CD4-positive, alpha-beta memory T cell (primary cell): Measurements from ENCODE around the gene SOX6. TPM values are rescaled to one million over a fixed set of nuclear protein-coding genes. Genes with fewer than 3 reads are reported as not detected.

ENCODE experiments used
- CTCF ChIA-PET: fragments of 350-600 bp; sonication (Branson Sonifier 250); formaldehyde crosslinking; loops from one replicate; lab custom pipeline; 2021; ENCODE audit warnings: inconsistent platforms; ENCODE audit not compliant: partially characterized antibody; lab: Charles Lee
- POLR2A ChIA-PET: fragments of 350-600 bp; sonication (Branson Sonifier 250); formaldehyde crosslinking; loops from one replicate; lab custom pipeline; 2021; ENCODE audit not compliant: partially characterized antibody; lab: Charles Lee
- DNase-seq, 5 donors: peaks; one replicate each; pipeline versions ENCODE4 v3.0.0 to v3.0.0-alpha.2; 2020 to 2022; ENCODE audit warnings: mixed read lengths in 1 of 5
- H3K27ac ChIP-seq: one replicate; pipeline ENCODE4 v1.7.0; 2013; ENCODE audit warnings: low read depth, low read length
- H3K27me3 ChIP-seq: 2 replicates; pipeline ENCODE4 v1.7.0; 2013; ENCODE audit warnings: mild to moderate bottlenecking, low read length, moderate library complexity; ENCODE audit not compliant: insufficient read depth
- H3K36me3 ChIP-seq: 2 replicates; pipeline ENCODE4 v1.7.0; 2013; ENCODE audit warnings: mild to moderate bottlenecking, low read length, moderate library complexity; ENCODE audit not compliant: insufficient read depth
- H3K4me1 ChIP-seq: 2 replicates; pipeline ENCODE4 v1.7.0; 2013; ENCODE audit warnings: mild to moderate bottlenecking, low read length, moderate library complexity; ENCODE audit not compliant: insufficient read depth
- H3K4me3 ChIP-seq, 2 donors: one replicate each; pipeline ENCODE4 v1.7.0; 2013; ENCODE audit warnings: low read length in 2 of 2, mild to moderate bottlenecking in 1 of 2
- H3K9me3 ChIP-seq, 2 donors: one replicate each; pipeline ENCODE4 v1.7.0; 2013; ENCODE audit warnings: low read length in 2 of 2, control low read depth in 1 of 2; ENCODE audit not compliant: control insufficient read depth in 1 of 2
- H3K27ac Mint-ChIP-seq, 7 donors: one replicate each; pipeline ENCODE4 v1.8.0; 2020 to 2021; ENCODE audit warnings: mixed read lengths in 7 of 7, mild to moderate bottlenecking in 6 of 7, inconsistent platforms in 3 of 7, moderate library complexity in 3 of 7
- H3K27me3 Mint-ChIP-seq, 2 donors: one replicate each; pipeline ENCODE4 v1.8.0; 2020 to 2021; ENCODE audit warnings: mixed read lengths in 2 of 2
- H3K36me3 Mint-ChIP-seq, 2 donors: one replicate each; pipeline ENCODE4 v1.8.0; 2020 to 2021; ENCODE audit warnings: mixed read lengths in 2 of 2, inconsistent platforms in 1 of 2, mild to moderate bottlenecking in 1 of 2
- H3K4me1 Mint-ChIP-seq, 4 donors: one replicate each; pipeline ENCODE4 v1.8.0; 2020 to 2021; ENCODE audit warnings: mixed read lengths in 4 of 4, mild to moderate bottlenecking in 1 of 4
- H3K4me3 Mint-ChIP-seq, 8 donors: one replicate each; pipeline ENCODE4 v1.8.0; 2020 to 2021; ENCODE audit warnings: mixed read lengths in 8 of 8, mild to moderate bottlenecking in 7 of 8, moderate library complexity in 6 of 8, inconsistent platforms in 3 of 8
- H3K9me3 Mint-ChIP-seq, 8 donors: one replicate each; pipeline ENCODE4 v1.8.0; 2020 to 2021; ENCODE audit warnings: mixed read lengths in 8 of 8, mild to moderate bottlenecking in 5 of 8, inconsistent platforms in 3 of 8, moderate library complexity in 1 of 8
- intact Hi-C: fragments of 100-400 bp; cut with micrococcal nuclease; formaldehyde crosslinking; loops from one replicate; pipeline ENCODE4 v1.15.1; 2023
- polyA plus RNA-seq, 2 donors: library from polyadenylated mRNA; unstranded; fragments of 300-500 nt; fragmentation: Illumina TruSeq; gene quantifications; one replicate each; pipeline ENCODE4 v1.2.3, GENCODE V29; 2021
- total RNA-seq, 2 experiments: library from RNA; stranded (reverse); gene quantifications; one replicate each; pipeline ENCODE4 v1.2.3, GENCODE V29; 2021

The SOX6 gene
- total and polyA plus RNA-seq, 4 experiments from 2014 or later, result not detected

- Mint-ChIP-seq H3K9me3 (peaks cover 0 to 18% (median 8%) of the 10 kb centered on the region in 8 donors), H3K36me3 (no peaks in the 10 kb centered on the region), H3K4me1 (no peaks in the 10 kb centered on the region), H3K4me3 (no peak overlapping the region), H3K27ac (no peak overlapping the region), H3K27me3 (no peaks in the 10 kb centered on the region)
- Histone ChIP-seq H3K36me3 (no peaks in the 10 kb centered on the region), H3K4me3 (no peak overlapping the region), H3K27ac (no peak overlapping the region), H3K27me3 (no peaks in the 10 kb centered on the region), H3K9me3 (no peaks in the 10 kb centered on the region), H3K4me1 (no peaks in the 10 kb centered on the region)
- POLR2A ChIA-PET, result no interaction called here
- intact Hi-C loops, result no loop called here
- CTCF ChIA-PET, result no interaction called here
- DNase-seq, result no peak
Measured at GRCh38 chr11:16248248-16248647, 108.1 kb downstream of the SOX6 start.

GRCh38 chr11:16242806-16243205 is 113.5 kb downstream of the SOX6 start:
- no peaks in the 10 kb centered on the region for H3K36me3 Mint-ChIP-seq
- no peak overlapping the region for H3K27ac Mint-ChIP-seq

GRCh38 chr11:16240687-16241086 is 115.7 kb downstream of the SOX6 start:
- CTCF ChIA-PET, result no interaction called here
- intact Hi-C loops, result no loop called here
- no peaks in the 10 kb centered on the region for H3K4me1 Mint-ChIP-seq

More at GRCh38 chr11:16242806-16243205, 113.5 kb downstream of the SOX6 start:
- Histone ChIP-seq H3K4me3 (no peak overlapping the region), H3K9me3 (no peaks in the 10 kb centered on the region), H3K27ac (no peak overlapping the region), H3K4me1 (no peaks in the 10 kb centered on the region), H3K27me3 (no peaks in the 10 kb centered on the region), H3K36me3 (no peaks in the 10 kb centered on the region)
- intact Hi-C loops, result no loop called here
- H3K4me3 Mint-ChIP-seq, result no peak overlapping the region
- DNase-seq, result no peak
- H3K9me3 Mint-ChIP-seq, result peaks cover 2 to 15% (median 7%) of the 10 kb centered on the region in 8 donors
- CTCF ChIA-PET, result no interaction called here
- POLR2A ChIA-PET, result interaction anchor here (0.6 kb wide), 1 partner anchor 85 kb away, joined by 3 read pairs; no protein-coding TSS in a partner anchor
- H3K4me1 Mint-ChIP-seq, result no peaks in the 10 kb centered on the region
- no peaks in the 10 kb centered on the region for H3K27me3 Mint-ChIP-seq

GRCh38 chr11:16239141-16240105 is 116.9 kb downstream of the SOX6 start:
- Histone ChIP-seq H3K4me1 (no peaks in the 10 kb centered on the region), H3K4me3 (no peak overlapping the region), H3K9me3 (no peaks in the 10 kb centered on the region), H3K27ac (no peak overlapping the region), H3K36me3 (no peaks in the 10 kb centered on the region), H3K27me3 (no peaks in the 10 kb centered on the region)
- no peaks in the 10 kb centered on the region for H3K4me1 Mint-ChIP-seq
- intact Hi-C loops, result no loop called here
- no peaks in the 10 kb centered on the region for H3K36me3 Mint-ChIP-seq
- ChIA-PET POLR2A (no interaction called here), CTCF (no interaction called here)
- no peaks in the 10 kb centered on the region for H3K27me3 Mint-ChIP-seq
- DNase-seq, result no peak
- H3K9me3 Mint-ChIP-seq, result peaks cover 0 to 13% (median 4%) of the 10 kb centered on the region in 8 donors
- no peak overlapping the region for H3K27ac Mint-ChIP-seq
- H3K4me3 Mint-ChIP-seq, result no peak overlapping the region

More at GRCh38 chr11:16240687-16241086, 115.7 kb downstream of the SOX6 start:
- no peaks in the 10 kb centered on the region for H3K4me1 ChIP-seq
- no peak overlapping the region for H3K27ac ChIP-seq
- DNase-seq, result no peak
- no peaks in the 10 kb centered on the region for H3K36me3 ChIP-seq
- H3K27ac Mint-ChIP-seq, result no peak overlapping the region
- no peak overlapping the region for H3K4me3 Mint-ChIP-seq
- H3K27me3 Mint-ChIP-seq, result no peaks in the 10 kb centered on the region
- peaks cover 0 to 13% (median 4%) of the 10 kb centered on the region in 8 donors for H3K9me3 Mint-ChIP-seq
- no peak overlapping the region for H3K4me3 ChIP-seq
- POLR2A ChIA-PET, result no interaction called here
- H3K36me3 Mint-ChIP-seq, result no peaks in the 10 kb centered on the region
- no peaks in the 10 kb centered on the region for H3K27me3 ChIP-seq
- H3K9me3 ChIP-seq, result no peaks in the 10 kb centered on the region

GRCh38 chr11:16226245-16226644 is 130.1 kb downstream of the SOX6 start:
- POLR2A ChIA-PET, result no interaction called here
- Histone ChIP-seq H3K27me3 (no peaks in the 10 kb centered on the region), H3K9me3 (no peaks in the 10 kb centered on the region), H3K36me3 (no peaks in the 10 kb centered on the region), H3K27ac (no peak overlapping the region), H3K4me3 (no peak overlapping the region), H3K4me1 (no peaks in the 10 kb centered on the region)
- intact Hi-C loops, result no loop called here
- DNase-seq, result no peak
- no peak overlapping the region for H3K27ac Mint-ChIP-seq
- no peak overlapping the region for H3K4me3 Mint-ChIP-seq
- CTCF ChIA-PET, result no interaction called here
- peaks cover 0 to 5% (median 2%) of the 10 kb centered on the region in 8 donors for H3K9me3 Mint-ChIP-seq
- H3K4me1 Mint-ChIP-seq, result no peaks in the 10 kb centered on the region
- no peaks in the 10 kb centered on the region for H3K27me3 Mint-ChIP-seq
- H3K36me3 Mint-ChIP-seq, result no peaks in the 10 kb centered on the region

GRCh38 chr11:16225623-16226022 is 130.7 kb downstream of the SOX6 start:
- Histone ChIP-seq H3K27me3 (no peaks in the 10 kb centered on the region), H3K4me1 (no peaks in the 10 kb centered on the region), H3K27ac (no peak overlapping the region), H3K36me3 (no peaks in the 10 kb centered on the region), H3K4me3 (no peak overlapping the region), H3K9me3 (no peaks in the 10 kb centered on the region)
- Mint-ChIP-seq H3K9me3 (peaks cover 0 to 5% (median 2%) of the 10 kb centered on the region in 8 donors), H3K4me1 (no peaks in the 10 kb centered on the region), H3K4me3 (no peak overlapping the region), H3K27ac (no peak overlapping the region), H3K36me3 (no peaks in the 10 kb centered on the region), H3K27me3 (no peaks in the 10 kb centered on the region)
- no peak for DNase-seq
- intact Hi-C loops, result no loop called here
- POLR2A ChIA-PET, result no interaction called here
- CTCF ChIA-PET, result no interaction called here

GRCh38 chr11:16223558-16223957 is 132.8 kb downstream of the SOX6 start:
- ChIA-PET CTCF (no interaction called here), POLR2A (no interaction called here)
- DNase-seq, result no peak
- H3K9me3 Mint-ChIP-seq, result peaks cover 0 to 5% (median 2%) of the 10 kb centered on the region in 8 donors
- H3K4me3 Mint-ChIP-seq, result no peak overlapping the region
- H3K4me1 Mint-ChIP-seq, result no peaks in the 10 kb centered on the region
- no peaks in the 10 kb centered on the region for H3K27me3 Mint-ChIP-seq
- intact Hi-C loops, result no loop called here
- H3K27ac Mint-ChIP-seq, result no peak overlapping the region
- Histone ChIP-seq H3K27ac (no peak overlapping the region), H3K4me1 (no peaks in the 10 kb centered on the region), H3K9me3 (no peaks in the 10 kb centered on the region), H3K27me3 (no peaks in the 10 kb centered on the region), H3K36me3 (no peaks in the 10 kb centered on the region), H3K4me3 (no peak overlapping the region)
- H3K36me3 Mint-ChIP-seq, result no peaks in the 10 kb centered on the region
